Left lobe of liver (tissue), 1 donor: ENCODE measurements around the gene TMEM150A. TPM values are rescaled to one million over a fixed set of nuclear protein-coding genes. Genes with fewer than 3 reads are reported as not detected.

ENCODE experiments used
- total RNA-seq: library from RNA; stranded (reverse); gene quantifications from one replicate; pipeline ENCODE4 v1.2.1, GENCODE V29; 2021
- donor health status: DM: no; HTN: yes; CAD: no.

TMEM150A gene
- total RNA-seq, 1 donor from 2014 or later: 20.0 TPM

Other genes with a start within 250 kb of the TMEM150A start
- 113 TPM for gene RETSAT, start 248.2 kb downstream of the TMEM150A start, total RNA-seq
- gene ELMOD3, start 247.9 kb downstream of the TMEM150A start, total RNA-seq: 12.7 TPM
- gene CAPG, start 192.3 kb downstream of the TMEM150A start, total RNA-seq: 5.0 TPM
- gene SH2D6, start 184.0 kb downstream of the TMEM150A start, total RNA-seq: 3.1 TPM
- 76.6 TPM for gene MAT2A, start 63.5 kb downstream of the TMEM150A start, total RNA-seq
- gene GGCX, start 41.2 kb downstream of the TMEM150A start, total RNA-seq: 232 TPM
- gene VAMP8, start 25.1 kb downstream of the TMEM150A start, total RNA-seq: 69.9 TPM
- gene VAMP5, start 18.3 kb downstream of the TMEM150A start, total RNA-seq: 31.7 TPM
- 52.8 TPM for gene RNF181, start 7.0 kb downstream of the TMEM150A start, total RNA-seq
- gene C2orf68, start 9.4 kb upstream of the TMEM150A start, total RNA-seq: 15.9 TPM
- gene USP39, start 13.5 kb upstream of the TMEM150A start, total RNA-seq: 18.6 TPM
- gene SFTPB, start 65.5 kb upstream of the TMEM150A start, total RNA-seq: 9.8 TPM
- 0.68 TPM for gene GNLY, start 91.7 kb upstream of the TMEM150A start, total RNA-seq
- 28.0 TPM for gene ATOH8, start 151.3 kb upstream of the TMEM150A start, total RNA-seq